HG02973 (cell line): ENCODE data around the gene BFSP2.
A peak's percentile ranks its signal among the peaks of the same experiment; 100 is the strongest.

Source experiments
- ATAC-seq: cut with Tn5 transposase; IDR thresholded peaks from one replicate; pipeline ENCODE4 v1.9.1; 2021; ENCODE audit warnings: moderate library complexity; ENCODE audit not compliant: unreplicated experiment

The BFSP2 gene

GRCh38 chr3:133413161-133414020 is 13.5 kb downstream of the BFSP2 start:
- no peak for ATAC-seq

- no peak for ATAC-seq
Observed at GRCh38 chr3:133414021-133414392, 14.2 kb downstream of the BFSP2 start.

- no peak for ATAC-seq
Observed at GRCh38 chr3:133418361-133418760, 18.5 kb downstream of the BFSP2 start.

- no peak for ATAC-seq
Observed at GRCh38 chr3:133419151-133419909, 19.5 kb downstream of the BFSP2 start.

- no peak for ATAC-seq
Observed at GRCh38 chr3:133424937-133425869, 25.3 kb downstream of the BFSP2 start.

- ATAC-seq: no peak
Observed at GRCh38 chr3:133425898-133426297, 26.0 kb downstream of the BFSP2 start.

GRCh38 chr3:133426721-133427120 is 26.9 kb downstream of the BFSP2 start:
- ATAC-seq: no peak

- ATAC-seq: no peak
Observed at GRCh38 chr3:133428552-133428951, 28.7 kb downstream of the BFSP2 start.

GRCh38 chr3:133429063-133429462 is 29.2 kb downstream of the BFSP2 start:
- ATAC-seq: no peak

- ATAC-seq: no peak
Observed at GRCh38 chr3:133439563-133439962, 39.7 kb downstream of the BFSP2 start.

- no peak for ATAC-seq
Observed at GRCh38 chr3:133440652-133441051, 40.8 kb downstream of the BFSP2 start.

GRCh38 chr3:133441867-133442270 is 42.0 kb downstream of the BFSP2 start:
- ATAC-seq: peak; percentile 75

GRCh38 chr3:133442518-133442917 is 42.7 kb downstream of the BFSP2 start:
- ATAC-seq: no peak

- no peak for ATAC-seq
Observed at GRCh38 chr3:133443649-133444422, 44.0 kb downstream of the BFSP2 start.

- no peak for ATAC-seq
Observed at GRCh38 chr3:133444423-133444774, 44.5 kb downstream of the BFSP2 start.

GRCh38 chr3:133445108-133445507 is 45.3 kb downstream of the BFSP2 start:
- no peak for ATAC-seq

GRCh38 chr3:133447750-133448477 is 48.1 kb downstream of the BFSP2 start:
- ATAC-seq: peak; percentile 27

GRCh38 chr3:133448478-133449122 is 48.7 kb downstream of the BFSP2 start:
- peak; percentile 89 for ATAC-seq

GRCh38 chr3:133451309-133451708 is 51.5 kb downstream of the BFSP2 start:
- ATAC-seq: no peak
